NCI-H774 (cell line): ENCODE measurements around the gene HCN2.
"Not testable (repeated sequence)": the region's sequence is repeated elsewhere in the genome, so short reads cannot be mapped to it uniquely, and the experiment has no call there.

Experiments used
- DNase-seq: peaks from one replicate; lab custom pipeline; 2025; lab: John Stamatoyannopoulos, UW

Gene HCN2

DNA sequence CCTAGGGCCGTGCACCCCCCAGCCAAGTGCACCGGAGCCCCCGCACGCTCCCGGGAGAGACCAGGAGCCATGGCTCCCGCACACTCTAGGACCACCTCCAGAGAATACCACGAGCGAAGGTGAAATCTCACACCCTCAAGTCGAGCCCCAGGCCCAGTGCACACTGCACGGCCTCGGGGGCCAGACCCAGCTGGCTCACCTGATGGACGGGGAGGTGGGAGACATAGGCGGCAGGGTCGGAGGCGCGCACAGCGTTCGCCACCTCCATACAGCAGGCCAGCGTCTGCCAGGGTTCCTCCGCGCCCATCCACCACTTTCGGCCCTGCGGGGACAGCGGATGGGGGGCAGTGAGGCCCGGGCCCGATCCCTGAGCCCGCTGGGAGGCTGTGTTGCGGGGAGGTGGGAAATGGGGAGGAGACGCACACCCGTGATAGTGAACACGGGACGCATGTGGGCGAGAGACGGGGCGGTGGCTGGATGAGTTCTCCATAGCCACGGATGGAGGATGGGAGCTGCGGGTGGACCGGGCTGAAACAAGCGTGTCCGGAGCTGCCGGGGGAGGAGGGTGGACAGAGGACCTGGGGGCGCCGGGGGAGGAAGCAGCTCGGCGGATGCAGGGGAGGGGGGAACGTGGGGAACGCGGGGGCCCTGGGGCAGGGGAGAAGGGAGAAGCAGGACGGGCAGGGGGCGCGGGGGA is 30.6 kb downstream of the HCN2 start:
- no peak for DNase-seq

DNA sequence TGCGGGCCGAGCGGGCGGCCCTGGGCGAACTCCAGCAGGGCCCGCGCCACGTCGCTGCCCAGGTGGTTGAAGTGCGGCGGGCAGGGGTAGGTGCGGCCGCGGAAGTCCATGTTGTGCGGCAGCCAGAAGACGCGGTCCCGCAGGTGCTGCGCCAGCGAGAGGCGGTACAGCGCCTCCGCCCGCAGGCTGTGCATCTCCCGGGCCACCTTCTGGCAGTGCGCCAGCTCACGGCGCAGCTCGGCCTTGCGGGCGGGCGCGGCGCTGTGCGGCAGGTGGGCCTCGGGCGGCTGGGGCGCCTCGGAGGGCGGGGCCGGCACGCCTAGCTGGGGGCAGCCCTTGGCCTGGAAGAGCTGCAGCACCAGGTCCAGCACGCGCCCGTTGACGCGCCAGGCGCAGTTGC is 31.5 kb downstream of the HCN2 start:
- DNase-seq = not testable (repeated sequence)

DNA sequence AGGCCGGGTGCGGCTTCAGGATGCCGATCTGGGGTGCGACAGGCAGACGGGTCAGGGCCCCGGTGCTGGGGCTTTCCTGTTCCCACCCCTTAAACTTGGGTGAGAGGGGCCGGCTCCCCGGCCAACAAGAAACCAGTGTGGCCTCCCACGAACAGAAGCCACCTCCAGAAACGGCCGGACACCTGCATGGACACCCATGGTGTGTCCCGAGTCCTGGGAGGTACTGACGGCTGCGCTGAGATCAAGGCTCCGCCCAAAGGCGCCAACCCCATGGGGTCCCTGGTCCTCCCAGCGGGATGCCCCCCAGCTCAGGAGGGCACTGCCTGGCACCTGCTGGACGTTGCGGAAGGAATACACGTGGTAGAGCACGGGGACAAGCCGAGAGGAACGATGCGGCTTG is 32.1 kb downstream of the HCN2 start:
- no peak for DNase-seq

DNA sequence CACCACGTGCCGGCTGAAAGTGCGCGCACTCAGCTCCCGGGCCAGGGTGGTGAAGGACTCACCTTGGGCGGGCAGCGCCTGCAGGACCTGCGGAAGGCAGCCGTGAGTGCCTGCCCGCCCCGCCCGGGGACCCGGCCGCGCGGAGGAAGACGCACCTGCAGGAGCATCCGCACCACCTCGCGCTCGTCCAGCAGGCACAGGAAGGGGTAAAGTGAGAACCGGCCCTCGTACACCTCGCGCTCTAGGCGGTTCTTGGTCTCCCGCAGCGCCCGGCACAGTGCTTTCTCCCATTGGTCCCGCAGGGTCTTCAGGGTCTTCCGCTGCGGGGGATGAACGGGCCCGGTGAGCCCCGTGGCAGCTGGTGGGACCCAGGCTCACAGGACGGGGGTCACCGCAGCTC is 33.0 kb downstream of the HCN2 start:
- no peak for DNase-seq

DNA sequence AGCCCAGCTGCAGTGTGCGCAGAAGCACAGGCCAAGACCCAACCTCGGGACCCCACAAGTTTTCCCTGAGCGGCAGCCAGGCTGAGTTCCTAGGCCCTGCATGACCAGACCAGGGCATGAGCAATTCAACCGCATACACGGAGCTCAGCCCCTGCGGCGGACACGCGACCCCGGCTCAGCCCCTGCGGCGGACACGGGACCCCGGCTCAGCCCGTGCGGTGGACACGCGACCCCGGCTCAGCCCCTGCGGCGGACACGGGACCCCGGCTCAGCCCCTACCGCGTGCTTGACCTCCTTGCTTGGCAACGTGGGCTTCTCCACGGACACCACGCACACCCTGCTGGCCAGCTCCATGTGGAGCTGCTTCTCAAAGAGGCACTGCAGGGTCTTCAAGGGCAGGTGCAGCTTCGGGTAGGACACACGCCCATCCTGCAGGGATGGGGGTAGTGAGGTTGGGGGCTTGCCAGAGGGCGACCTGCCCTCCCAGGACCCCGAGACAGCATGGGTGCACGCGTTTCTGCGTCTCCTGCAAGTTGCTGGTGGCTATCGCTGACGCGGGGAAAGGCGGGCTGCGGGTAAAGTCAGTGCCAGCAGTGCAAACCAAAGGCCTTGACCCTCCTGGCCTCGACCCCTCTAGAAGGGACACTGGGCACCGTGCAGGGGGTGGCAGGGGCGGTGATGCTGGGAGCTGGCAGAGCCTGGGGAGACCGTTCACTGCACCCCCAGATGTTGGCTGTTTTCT is 33.7 kb downstream of the HCN2 start:
- DNase-seq = no peak

DNA sequence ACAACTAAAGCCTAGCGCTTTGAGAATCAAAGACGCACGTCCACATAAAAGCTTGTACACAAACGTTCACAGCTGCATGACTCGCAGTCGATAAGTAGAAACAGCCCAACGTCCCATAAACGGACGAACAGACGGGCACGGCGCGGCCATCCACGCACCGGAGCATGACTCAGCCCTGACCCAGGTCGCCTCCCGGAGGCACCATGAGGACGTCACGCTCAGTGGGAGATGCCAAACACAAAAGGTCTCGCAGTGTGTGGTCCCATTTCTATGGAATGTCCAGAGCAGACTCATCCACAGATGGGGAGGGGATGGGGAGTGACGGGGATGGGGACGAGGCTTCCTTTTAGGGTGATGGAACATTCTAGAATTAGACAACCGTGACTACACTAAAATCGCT is 34.3 kb downstream of the HCN2 start:
- DNase-seq = no peak

DNA sequence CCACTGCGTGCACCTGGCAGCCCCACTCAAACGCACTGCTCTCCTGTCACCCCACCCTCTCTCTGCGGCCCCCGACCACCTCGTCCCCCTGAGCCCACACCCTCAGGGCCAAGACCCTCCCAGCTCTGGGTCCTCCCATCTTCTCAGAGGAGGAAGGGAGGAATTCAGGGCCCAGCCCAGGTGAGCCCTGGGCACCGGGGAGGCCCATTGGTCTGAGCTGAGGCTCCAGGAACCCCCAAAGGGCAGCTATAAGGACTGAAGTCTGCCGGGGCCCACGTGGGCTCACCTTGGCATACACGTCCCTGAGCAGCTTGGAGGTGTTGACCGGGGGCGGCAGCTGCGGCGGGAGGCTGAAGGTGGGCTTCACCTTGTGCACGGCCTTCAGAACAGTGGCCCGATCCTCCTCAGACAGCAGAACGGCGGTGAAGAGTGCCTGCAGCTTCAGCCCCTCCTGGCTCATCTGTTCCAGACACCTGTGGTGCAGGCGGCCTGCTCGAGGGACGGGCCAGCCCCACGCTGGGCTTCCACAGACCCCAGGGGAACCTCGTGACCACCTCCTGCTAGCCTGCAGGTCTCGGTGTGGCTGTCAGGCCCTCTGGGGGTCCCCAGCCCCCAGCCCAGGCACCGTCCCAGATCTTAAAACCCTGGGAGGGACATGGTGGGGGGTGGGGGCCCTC is 34.9 kb downstream of the HCN2 start:
- DNase-seq = no peak

DNA sequence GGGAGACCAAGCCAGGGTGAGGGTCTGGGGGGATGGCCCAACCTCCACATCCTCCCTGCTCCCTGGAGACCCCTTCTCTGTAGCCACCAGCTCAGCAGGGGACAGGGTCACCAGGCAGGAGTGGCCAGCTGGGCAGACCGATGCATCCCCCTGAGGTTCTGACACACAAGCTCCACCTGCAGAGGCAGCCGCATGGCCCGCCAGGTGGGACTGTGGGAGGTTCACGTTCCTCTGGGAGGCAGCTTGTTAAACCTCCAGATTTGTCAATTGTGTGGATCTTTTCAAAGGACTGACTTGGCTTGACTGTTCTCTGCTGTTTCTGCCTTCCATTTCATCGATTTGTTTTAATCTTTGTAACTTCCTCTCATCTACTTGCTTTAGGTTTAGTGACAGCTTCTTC is 35.6 kb downstream of the HCN2 start:
- no peak for DNase-seq

DNA sequence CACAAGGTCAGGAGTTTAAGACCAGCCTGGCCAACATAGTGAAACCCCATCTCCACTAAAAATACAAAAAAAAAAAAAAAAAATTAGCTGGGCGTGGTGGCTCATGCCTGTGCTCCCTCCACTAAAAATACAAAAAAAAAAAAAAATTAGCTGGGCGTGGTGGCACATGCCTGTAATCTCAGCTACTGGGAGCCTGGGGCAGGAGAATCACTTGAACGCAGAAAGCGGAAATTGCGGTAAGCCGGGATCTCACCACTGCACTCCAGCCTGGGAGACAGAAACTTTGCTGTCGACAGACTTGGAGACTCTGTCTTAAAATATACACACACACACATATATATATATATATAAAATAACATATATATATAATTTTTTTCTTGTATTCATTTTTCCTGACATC is 36.9 kb downstream of the HCN2 start:
- DNase-seq = not testable (repeated sequence)

DNA sequence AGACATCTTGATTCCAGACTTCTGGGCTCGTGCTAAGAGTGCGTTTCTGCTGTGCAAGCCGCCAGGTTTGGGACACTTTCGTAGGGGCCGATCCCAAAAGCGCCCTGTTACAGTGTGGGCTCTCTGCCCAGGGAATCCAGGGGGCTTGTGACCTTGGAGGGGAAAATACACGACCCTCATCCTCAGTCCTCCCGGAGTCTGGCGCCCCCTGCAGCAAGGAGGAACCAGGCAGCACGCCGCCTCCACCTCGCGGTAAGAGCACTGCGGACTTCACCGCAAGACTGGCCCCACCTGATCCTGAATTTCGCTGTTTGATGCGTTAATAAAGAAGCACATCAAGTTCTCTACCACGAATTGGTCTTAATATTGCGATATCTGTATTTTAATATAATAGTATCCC is 38.5 kb downstream of the HCN2 start:
- DNase-seq = no peak

DNA sequence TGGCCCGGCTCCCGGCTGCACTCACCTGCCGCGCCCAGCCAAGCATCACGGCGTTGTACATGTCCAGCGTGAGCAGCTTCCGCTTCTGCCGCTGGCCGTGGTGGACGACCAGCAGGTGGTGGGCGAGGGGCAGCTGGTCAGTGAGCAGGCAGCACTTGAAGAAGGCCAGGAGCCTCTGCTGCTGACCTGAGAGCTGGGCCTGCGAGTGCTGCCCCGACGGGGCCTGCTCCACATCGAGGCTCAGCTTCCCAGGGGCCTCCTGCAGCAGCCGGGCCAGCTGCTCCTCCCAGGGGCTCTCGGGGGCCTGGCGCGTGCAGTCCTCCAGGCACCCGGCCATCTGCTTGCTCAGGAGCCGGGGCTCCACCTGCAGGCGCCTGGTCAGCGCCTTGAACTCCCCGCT is 39.8 kb downstream of the HCN2 start:
- DNase-seq = not testable (repeated sequence)

DNA sequence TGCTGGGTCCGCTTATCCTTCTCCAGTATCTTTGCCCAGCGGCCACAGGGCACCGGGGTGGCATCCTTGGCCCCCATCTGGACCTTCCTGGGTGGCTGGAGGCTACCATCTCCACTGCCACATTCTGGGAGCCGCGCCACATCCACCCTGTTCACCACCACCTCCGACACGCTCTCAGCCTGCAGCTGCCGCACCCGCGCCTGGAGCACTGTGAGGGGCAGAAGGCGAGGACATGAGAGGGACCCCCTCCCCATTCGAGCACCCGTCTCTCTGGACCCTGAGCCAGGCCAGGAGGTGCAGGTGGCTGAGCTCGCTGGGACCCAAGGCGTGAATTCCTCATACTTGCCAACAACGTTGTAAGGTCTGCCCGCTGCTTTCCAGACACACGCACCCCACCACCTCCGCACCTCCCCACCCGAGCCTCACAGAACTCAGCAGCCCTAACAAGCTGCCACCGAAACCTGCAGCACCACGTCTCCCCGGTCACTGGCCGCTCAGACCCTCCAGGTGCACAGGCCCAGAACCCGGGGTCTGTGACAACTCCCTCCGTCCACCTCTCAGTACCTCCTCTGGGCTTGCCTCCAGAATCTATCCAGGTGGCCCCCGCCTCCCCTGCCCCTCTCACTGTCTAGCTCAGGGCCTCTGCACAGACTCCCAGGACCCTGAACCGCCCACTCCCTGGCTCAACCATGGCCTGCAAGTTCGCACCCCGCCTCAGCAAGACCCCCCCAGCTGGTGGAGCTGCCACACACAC is 40.5 kb downstream of the HCN2 start:
- DNase-seq = no peak

DNA sequence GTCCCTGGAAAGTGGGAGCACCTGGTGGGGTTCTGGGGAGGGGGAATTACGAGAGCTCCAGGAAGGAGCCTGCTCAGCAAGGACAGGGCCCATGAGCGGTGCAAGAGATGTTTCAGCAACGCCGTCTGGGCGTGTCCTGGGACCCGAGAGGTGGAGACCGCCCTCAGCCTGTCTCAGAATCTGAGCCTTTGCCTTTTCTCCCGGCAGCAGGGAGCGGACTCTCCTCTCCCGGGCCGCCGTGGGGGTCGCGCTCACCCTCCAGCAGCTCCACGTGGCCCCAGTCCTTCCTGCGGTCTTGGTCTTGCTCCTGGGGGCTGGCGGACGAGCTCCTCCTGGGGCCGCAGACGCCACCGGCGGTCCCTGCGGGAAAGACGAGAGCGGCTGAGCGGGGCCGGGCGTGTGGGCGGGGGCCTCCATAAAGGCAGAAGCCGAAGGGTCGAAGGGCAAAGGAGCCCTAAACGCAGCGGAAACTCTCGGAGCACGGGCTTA is 42.9 kb downstream of the HCN2 start:
- DNase-seq = no peak

DNA sequence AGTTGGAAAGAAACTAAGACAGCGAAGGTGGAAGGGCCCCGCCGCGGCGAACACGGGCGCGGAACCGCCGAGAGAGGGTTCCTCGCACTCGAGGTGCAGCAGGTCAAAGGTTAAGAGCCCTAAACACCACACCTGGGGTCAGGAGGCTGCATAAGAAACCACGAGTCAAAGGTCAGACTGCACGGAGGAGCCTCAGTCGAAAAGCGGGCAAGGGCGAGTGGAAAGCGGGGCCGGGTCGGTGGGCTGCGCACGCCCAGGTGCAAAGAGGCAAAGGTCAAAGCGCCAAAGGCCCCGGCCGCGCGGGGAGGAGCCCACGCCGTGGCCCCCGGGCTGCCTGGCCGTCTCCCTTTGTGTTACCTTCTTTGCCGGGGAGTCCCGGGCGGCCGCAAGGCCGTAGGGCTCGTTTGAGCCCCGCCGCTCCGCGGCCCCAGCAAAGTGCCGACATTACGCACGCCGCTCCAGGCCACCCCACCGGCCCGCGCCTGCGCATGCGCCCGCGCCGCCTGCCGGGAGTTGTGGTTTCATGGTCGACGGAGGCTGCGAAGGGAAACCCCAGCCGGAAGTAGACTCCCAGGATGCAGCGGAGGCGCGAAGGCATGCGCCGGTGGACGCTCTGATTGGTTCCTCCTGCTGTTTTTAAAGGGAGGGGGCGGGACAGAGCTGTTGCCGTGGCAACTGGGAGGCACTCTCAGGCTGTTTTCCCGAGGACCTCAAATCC is 43.5 kb downstream of the HCN2 start, which contains the start of gene POLRMT:
TSS of gene POLRMT (minus strand) at position 470 of the 718 bp plus-strand sequence. CDS start at position 445, 25 bp downstream.
- peak; percentile 96 for DNase-seq

DNA sequence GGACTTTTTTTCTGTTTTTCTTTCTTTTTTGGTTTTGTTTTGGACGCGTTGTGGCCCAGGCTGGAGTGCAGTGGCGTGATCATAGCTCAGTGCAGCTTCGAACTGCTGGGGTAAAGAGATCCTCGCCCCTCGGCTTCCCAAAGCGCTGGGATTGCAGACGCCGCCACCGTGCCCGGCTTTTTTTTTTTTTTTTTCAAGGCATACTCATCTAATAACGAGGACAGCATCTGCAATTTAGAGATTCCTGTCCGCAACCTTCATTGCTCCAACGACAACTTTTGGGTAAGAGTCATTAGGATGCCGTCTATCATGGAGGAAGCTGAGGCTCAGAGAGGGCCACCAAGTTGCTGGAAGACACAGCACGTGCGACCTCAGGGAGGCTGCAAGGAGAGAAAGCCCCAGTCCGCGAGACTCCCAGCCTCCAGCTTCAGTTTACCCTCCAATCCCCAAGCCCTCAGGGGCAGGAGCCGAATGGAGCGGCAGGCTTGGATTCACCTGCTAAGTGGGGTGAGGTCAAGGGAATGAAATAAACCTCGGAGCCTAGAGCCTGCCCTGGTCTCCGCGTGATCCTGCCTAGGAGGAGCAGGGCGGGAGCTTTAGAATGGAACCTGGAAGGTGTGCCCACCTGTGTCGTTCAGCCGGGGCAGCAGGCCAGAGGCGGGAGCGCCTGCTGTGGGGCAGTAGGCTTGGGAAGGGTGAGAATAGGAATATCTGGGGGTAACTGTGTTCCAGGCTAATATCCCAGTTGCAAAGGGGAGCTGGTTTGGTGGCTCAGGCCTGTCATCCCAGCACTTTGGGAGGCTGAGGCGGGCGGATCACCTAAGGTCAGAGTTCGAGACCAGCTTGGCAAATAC is 44.3 kb downstream of the HCN2 start:
- no peak for DNase-seq

DNA sequence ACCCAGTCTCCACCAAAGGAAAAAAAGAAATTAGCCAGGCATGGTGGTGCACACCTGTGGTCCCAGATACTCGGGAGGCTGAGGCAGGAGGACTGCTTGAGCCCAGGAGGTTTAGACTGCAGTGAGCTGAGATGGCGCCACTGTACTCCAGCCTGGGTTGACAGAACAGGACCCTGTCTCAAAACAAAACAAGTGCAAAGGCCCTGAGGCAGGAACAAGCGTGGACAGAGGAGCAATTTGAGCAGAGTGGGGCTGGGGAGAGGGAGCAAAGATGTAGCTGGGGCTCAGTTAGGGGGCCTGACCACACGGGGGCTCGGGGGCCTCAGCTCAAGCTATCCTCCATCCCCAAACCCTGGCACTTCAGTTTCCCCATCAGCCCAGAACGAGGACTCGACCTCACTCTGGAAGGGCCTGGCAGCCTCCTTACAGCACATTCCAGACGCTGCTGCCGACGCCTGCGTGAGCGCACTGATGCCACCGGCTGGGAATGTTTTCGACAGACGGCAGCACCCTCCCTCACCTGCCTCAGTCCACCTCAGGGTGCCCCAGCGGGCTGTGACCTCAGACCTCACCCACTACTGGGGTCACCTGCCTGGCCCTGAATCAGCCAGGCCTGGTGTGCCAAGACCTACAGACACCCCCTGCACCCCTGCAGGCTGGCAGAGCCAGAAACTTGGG is 45.4 kb downstream of the HCN2 start:
- DNase-seq = no peak

DNA sequence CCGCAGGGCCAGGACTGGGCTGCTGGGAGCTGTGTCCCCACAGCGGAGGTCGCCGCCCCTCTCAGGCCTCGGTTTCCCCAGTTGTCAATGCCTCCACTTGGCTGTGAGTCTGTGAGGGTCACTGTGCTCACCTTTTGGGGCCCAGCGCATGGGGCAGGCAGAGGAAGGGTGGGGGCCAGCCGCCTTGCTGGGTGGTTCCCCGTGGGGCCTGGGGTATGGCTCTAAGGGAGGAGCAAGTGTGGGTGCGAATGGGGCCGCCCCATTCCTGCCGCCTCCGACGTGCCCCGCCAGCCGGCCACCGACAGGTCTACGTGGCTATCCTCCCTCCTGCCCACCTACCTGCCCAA is 49.2 kb downstream of the HCN2 start:
- no peak for DNase-seq

DNA sequence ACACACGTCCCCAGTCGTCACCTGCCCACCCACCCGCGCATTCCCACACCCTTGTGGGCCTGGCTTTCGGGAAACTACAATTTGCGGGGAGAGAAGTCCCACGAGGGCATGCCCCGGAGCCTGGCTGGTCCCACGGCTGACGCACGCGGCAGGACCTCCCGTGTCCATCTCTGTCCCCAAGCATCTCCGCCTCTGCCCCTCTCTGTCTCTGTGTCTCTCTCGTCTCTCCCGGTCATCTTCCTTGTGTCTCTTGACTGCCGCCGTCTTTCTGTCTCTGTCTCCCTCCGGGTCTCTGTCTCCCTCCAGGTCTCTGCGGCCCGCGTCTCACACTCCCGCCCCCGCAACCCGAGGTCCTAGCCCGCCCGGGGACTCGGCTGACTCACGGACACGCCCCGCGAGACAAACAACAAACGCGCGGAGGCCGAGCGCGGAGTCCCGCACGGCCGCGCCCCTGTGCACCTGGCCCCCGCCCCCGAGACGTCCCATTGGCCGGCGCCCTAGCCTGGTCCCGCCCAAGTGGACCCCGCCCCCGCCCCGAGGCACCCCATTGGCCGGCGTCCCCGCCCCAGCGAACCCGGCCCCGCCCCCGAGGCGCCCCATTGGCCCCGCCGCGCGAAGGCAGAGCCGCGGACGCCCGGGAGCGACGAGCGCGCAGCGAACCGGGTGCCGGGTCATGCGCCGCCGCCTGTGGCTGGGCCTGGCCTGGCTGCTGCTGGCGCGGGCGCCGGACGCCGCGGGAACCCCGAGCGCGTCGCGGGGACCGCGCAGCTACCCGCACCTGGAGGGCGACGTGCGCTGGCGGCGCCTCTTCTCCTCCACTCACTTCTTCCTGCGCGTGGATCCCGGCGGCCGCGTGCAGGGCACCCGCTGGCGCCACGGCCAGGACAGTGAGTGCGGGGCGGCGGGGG is 49.8 kb downstream of the HCN2 start, which contains the start of gene FGF22:
TSS of gene FGF22 (plus strand) at position 627 of the 908 bp plus-strand sequence. CDS start at position 674, 47 bp downstream.
- DNase-seq = peak; percentile 85

DNA sequence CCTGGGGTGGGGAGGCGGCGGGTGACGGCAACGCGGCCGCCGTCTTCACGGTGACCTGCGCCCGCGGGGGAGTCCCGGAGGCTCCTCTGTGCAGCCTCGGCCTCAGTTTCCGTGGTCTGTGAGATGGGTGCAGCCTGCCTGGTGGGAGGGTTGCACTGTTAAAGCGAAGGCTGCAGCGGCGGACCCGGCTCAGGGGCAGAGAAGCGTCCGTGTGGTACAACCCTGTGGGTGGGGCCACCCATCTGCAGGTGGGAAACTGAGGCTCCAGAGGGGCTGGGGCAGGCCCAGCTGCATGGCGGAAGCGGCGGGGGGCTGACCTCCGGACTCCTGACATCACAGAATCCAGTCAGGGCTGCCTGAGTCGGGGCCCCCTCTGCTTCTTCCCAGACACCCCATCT is 50.5 kb downstream of the HCN2 start:
- DNase-seq = no peak
